ENCODE data around the gene RTN4RL1.

RTN4RL1 gene

GRCh38 chr17:1965556-1966273, 59.4 kb downstream of the RTN4RL1 start:
- H3K27ac ChIP-seq: no peak overlapping the region
- H2AFZ ChIP-seq: no peak overlapping the region
- H3K27me3 ChIP-seq (ENCODE audit: control insufficient read depth, insufficient read depth, low read length): no peaks in the 10 kb centered on the region
- TF ChIP-seq CTCF (IDR thresholded peaks at IDR 0.05): no peak
- H3K4me1 ChIP-seq: no peaks in the 10 kb centered on the region
- H3K4me2 ChIP-seq (ENCODE audit: low read length): no peak overlapping the region
- no peak overlapping the region for H3K4me3 ChIP-seq (ENCODE audit: low read depth, low read length)
- H3K36me3 ChIP-seq (ENCODE audit: control insufficient read depth, insufficient read depth, low read length): no peaks in the 10 kb centered on the region
- H3K9ac ChIP-seq: no peak overlapping the region
- no peaks in the 10 kb centered on the region for H3K9me3 ChIP-seq (ENCODE audit: control insufficient read depth, low read length)
- H3K79me2 ChIP-seq: no peaks in the 10 kb centered on the region

- H3K79me2 ChIP-seq: no peaks in the 10 kb centered on the region
- H3K27ac ChIP-seq: no peak overlapping the region
- TF ChIP-seq CTCF (IDR thresholded peaks at IDR 0.05): no peak
Measured at GRCh38 chr17:1963250-1963649, 61.9 kb downstream of the RTN4RL1 start.

GRCh38 chr17:1961189-1961588, 63.9 kb downstream of the RTN4RL1 start:
- Histone ChIP-seq H3K9ac (no peak overlapping the region), H3K79me2 (no peaks in the 10 kb centered on the region), H2AFZ (no peak overlapping the region), H3K27me3 (ENCODE audit: control insufficient read depth, insufficient read depth, low read length) (no peaks in the 10 kb centered on the region), H3K4me1 (no peaks in the 10 kb centered on the region), H3K36me3 (ENCODE audit: control insufficient read depth, insufficient read depth, low read length) (no peaks in the 10 kb centered on the region), H3K4me3 (ENCODE audit: low read depth, low read length) (no peak overlapping the region), H3K27ac (no peak overlapping the region), H3K4me2 (ENCODE audit: low read length) (no peak overlapping the region), H3K9me3 (ENCODE audit: control insufficient read depth, low read length) (no peaks in the 10 kb centered on the region)
- TF ChIP-seq CTCF (IDR thresholded peaks at IDR 0.05): no peak

More at GRCh38 chr17:1963250-1963649, 61.9 kb downstream of the RTN4RL1 start:
- Histone ChIP-seq H3K9me3 (ENCODE audit: control insufficient read depth, low read length) (no peaks in the 10 kb centered on the region), H3K4me1 (no peaks in the 10 kb centered on the region), H3K9ac (no peak overlapping the region), H3K36me3 (ENCODE audit: control insufficient read depth, insufficient read depth, low read length) (no peaks in the 10 kb centered on the region), H2AFZ (no peak overlapping the region), H3K27me3 (ENCODE audit: control insufficient read depth, insufficient read depth, low read length) (no peaks in the 10 kb centered on the region), H3K4me2 (ENCODE audit: low read length) (no peak overlapping the region), H3K4me3 (ENCODE audit: low read depth, low read length) (no peak overlapping the region)

- H3K79me2 ChIP-seq: no peaks in the 10 kb centered on the region
- no peak overlapping the region for H3K27ac ChIP-seq
- H3K9me3 ChIP-seq (ENCODE audit: control insufficient read depth, low read length): no peaks in the 10 kb centered on the region
- no peak overlapping the region for H3K9ac ChIP-seq
- no peaks in the 10 kb centered on the region for H3K36me3 ChIP-seq (ENCODE audit: control insufficient read depth, insufficient read depth, low read length)
- H3K4me3 ChIP-seq (ENCODE audit: low read depth, low read length): no peak overlapping the region
- H3K4me2 ChIP-seq (ENCODE audit: low read length): no peak overlapping the region
- no peak for TF ChIP-seq CTCF (IDR thresholded peaks at IDR 0.05)
- H3K27me3 ChIP-seq (ENCODE audit: control insufficient read depth, insufficient read depth, low read length): no peaks in the 10 kb centered on the region
- peak overlapping the region; percentile 34 for H2AFZ ChIP-seq
- no peaks in the 10 kb centered on the region for H3K4me1 ChIP-seq
Measured at GRCh38 chr17:1960545-1960912, 64.6 kb downstream of the RTN4RL1 start.
